Measurements from ENCODE around the gene SMIM38.

SMIM38 gene

DNA sequence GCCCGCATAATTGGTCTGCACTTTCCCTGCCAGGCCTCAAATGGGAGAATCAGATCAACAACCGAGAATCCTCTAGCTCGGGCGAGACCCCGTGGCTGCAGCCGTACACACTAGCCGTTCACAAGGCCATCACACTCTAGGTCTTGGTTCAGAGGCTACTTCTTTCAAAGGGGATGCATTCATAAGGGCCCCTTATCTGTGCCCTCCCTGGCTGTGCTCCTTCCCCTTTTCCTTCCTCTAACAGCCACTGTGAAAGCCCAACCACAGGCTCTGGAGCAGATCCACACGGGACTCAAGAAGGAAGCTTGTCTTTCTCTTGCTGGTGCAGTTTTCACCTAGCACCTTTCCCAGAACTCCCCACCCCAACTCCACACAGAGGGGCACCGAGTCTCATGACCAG lies 24.5 kb downstream of the SMIM38 start:
- Histone ChIP-seq H3K9me3 (ENCODE audit: insufficient read depth, low read length, severe bottlenecking) (no peaks in the 10 kb centered on the region), H3K27ac (ENCODE audit: low read length) (no peak overlapping the region), H4K20me1 (ENCODE audit: insufficient read depth, low read length) (no peaks in the 10 kb centered on the region), H3K4me2 (ENCODE audit: insufficient read depth, low read length) (no peak overlapping the region), H3K36me3 (ENCODE audit: insufficient read depth, low read length) (no peaks in the 10 kb centered on the region), H2AFZ (ENCODE audit: low read depth, low read length) (no peak overlapping the region), H3K79me2 (ENCODE audit: insufficient read depth, low read length) (no peaks in the 10 kb centered on the region), H3K4me3 (ENCODE audit: low read depth in 1 of 2, low read length in 2 of 2) (no peak overlapping the region), H3K4me1 (ENCODE audit: insufficient read depth, low read length) (no peaks in the 10 kb centered on the region), H3K27me3 (ENCODE audit: insufficient read depth, low read length, poor library complexity) (no peaks in the 10 kb centered on the region), H3K9ac (ENCODE audit: low read depth, low read length) (no peak overlapping the region)
- TF ChIP-seq EZH2 (IDR thresholded peaks at IDR 0.05; ENCODE audit: borderline replicate concordance, low read depth, low read length, severe bottlenecking), result no peak
- TF ChIP-seq, protein P1, sequence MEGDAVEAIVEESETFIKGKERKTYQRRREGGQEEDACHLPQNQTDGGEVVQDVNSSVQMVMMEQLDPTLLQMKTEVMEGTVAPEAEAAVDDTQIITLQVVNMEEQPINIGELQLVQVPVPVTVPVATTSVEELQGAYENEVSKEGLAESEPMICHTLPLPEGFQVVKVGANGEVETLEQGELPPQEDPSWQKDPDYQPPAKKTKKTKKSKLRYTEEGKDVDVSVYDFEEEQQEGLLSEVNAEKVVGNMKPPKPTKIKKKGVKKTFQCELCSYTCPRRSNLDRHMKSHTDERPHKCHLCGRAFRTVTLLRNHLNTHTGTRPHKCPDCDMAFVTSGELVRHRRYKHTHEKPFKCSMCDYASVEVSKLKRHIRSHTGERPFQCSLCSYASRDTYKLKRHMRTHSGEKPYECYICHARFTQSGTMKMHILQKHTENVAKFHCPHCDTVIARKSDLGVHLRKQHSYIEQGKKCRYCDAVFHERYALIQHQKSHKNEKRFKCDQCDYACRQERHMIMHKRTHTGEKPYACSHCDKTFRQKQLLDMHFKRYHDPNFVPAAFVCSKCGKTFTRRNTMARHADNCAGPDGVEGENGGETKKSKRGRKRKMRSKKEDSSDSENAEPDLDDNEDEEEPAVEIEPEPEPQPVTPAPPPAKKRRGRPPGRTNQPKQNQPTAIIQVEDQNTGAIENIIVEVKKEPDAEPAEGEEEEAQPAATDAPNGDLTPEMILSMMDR (IDR thresholded peaks at IDR 0.05; ENCODE audit: borderline replicate concordance, extremely low read depth, low read length, poor library complexity, severe bottlenecking), result no peak
- ATAC-seq (ENCODE audit: insufficient read depth, low read depth), result no peak
- no peak for DNase-seq

DNA sequence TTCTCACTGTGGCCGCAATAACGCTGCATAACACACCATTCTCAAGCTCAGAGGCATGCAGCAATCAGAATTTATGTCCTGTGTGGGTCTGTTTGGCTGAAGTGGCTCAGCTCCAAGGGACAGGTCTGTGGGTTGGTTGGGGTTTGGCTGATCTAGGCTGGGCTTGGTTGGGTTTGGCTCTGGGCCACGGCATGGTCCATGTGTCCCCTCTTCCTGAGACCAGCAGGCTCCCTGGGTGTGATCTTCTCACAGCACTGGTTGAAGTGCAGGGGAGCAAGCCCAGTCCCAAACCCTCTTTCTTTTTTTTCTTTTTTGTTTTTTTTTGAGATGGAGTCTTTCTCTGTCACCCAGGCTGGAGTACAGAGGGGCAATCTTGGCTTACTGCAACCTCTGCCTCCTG lies 25.0 kb downstream of the SMIM38 start:
- Histone ChIP-seq H3K4me1 (ENCODE audit: insufficient read depth, low read length) (no peaks in the 10 kb centered on the region), H3K4me3 (ENCODE audit: low read depth in 1 of 2, low read length in 2 of 2) (no peak overlapping the region), H3K36me3 (ENCODE audit: insufficient read depth, low read length) (no peaks in the 10 kb centered on the region), H3K9me3 (ENCODE audit: insufficient read depth, low read length, severe bottlenecking) (no peaks in the 10 kb centered on the region), H4K20me1 (ENCODE audit: insufficient read depth, low read length) (no peaks in the 10 kb centered on the region), H3K27me3 (ENCODE audit: insufficient read depth, low read length, poor library complexity) (no peaks in the 10 kb centered on the region), H3K27ac (ENCODE audit: low read length) (no peak overlapping the region), H3K79me2 (ENCODE audit: insufficient read depth, low read length) (no peaks in the 10 kb centered on the region), H3K9ac (ENCODE audit: low read depth, low read length) (no peak overlapping the region), H3K4me2 (ENCODE audit: insufficient read depth, low read length) (no peak overlapping the region), H2AFZ (ENCODE audit: low read depth, low read length) (no peak overlapping the region)
- DNase-seq, result no peak
- TF ChIP-seq EZH2 (IDR thresholded peaks at IDR 0.05; ENCODE audit: borderline replicate concordance, low read depth, low read length, severe bottlenecking), result no peak
- TF ChIP-seq, protein P1 (IDR thresholded peaks at IDR 0.05; ENCODE audit: borderline replicate concordance, extremely low read depth, low read length, poor library complexity, severe bottlenecking), result no peak
- ATAC-seq (ENCODE audit: insufficient read depth, low read depth), result no peak

DNA sequence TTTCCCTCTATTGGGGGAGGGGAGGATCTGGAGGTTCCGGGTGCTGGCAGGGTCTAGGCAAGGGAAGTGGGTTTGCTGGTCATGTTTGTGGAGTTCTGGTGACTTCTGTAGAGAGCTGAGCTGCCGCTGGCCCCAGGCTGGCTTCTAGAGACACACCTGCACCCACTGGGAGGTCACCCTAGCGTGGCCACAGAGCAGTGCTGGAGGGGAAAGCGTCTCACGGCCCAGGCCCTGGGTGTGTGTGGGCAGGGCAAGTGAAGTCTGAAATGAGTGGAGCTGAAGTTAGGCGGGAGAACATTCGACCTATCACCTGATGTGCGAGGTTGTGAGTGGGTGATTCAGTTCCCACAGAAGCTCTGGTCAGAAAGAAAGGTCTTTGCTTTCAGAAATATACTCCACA lies 27.9 kb downstream of the SMIM38 start:
- no peak for DNase-seq
- H4K20me1 ChIP-seq (ENCODE audit: insufficient read depth, low read length), result no peaks in the 10 kb centered on the region
- H2AFZ ChIP-seq (ENCODE audit: low read depth, low read length), result no peak overlapping the region
- no peak overlapping the region for H3K27ac ChIP-seq (ENCODE audit: low read length)
- ATAC-seq (ENCODE audit: insufficient read depth, low read depth), result no peak
- H3K9me3 ChIP-seq (ENCODE audit: insufficient read depth, low read length, severe bottlenecking), result peaks cover 7% of the 10 kb centered on the region
- TF ChIP-seq, protein P1 (IDR thresholded peaks at IDR 0.05; ENCODE audit: borderline replicate concordance, extremely low read depth, low read length, poor library complexity, severe bottlenecking), result no peak
- no peak for TF ChIP-seq EZH2 (IDR thresholded peaks at IDR 0.05; ENCODE audit: borderline replicate concordance, low read depth, low read length, severe bottlenecking)
- H3K27me3 ChIP-seq (ENCODE audit: insufficient read depth, low read length, poor library complexity), result no peaks in the 10 kb centered on the region
- H3K4me1 ChIP-seq (ENCODE audit: insufficient read depth, low read length), result no peaks in the 10 kb centered on the region
- H3K4me3 ChIP-seq (ENCODE audit: low read depth in 1 of 2, low read length in 2 of 2), result no peak overlapping the region
- H3K36me3 ChIP-seq (ENCODE audit: insufficient read depth, low read length), result no peaks in the 10 kb centered on the region
- no peak overlapping the region for H3K9ac ChIP-seq (ENCODE audit: low read depth, low read length)
- no peak overlapping the region for H3K4me2 ChIP-seq (ENCODE audit: insufficient read depth, low read length)
- no peaks in the 10 kb centered on the region for H3K79me2 ChIP-seq (ENCODE audit: insufficient read depth, low read length)

Data from DND-41 (cell line).